ENCODE results near the gene STPG1.

STPG1 gene

GRCh38 chr1:24427545-24427862 lies 13.9 kb upstream of the STPG1 start:
- in situ Hi-C loops (cut with HindIII; ENCODE audit: low sequenced_read_pairs) = no loop called here
- no peak overlapping the region for H3K4me3 ChIP-seq (ENCODE audit: low read depth, low read length)
- no peak for DNase-seq (ENCODE audit: low read depth)
- TF ChIP-seq CTCF (IDR thresholded peaks at IDR 0.05; ENCODE audit: low read depth, low read length, missing control alignments) = no peak

GRCh38 chr1:24426744-24427544 lies 13.4 kb upstream of the STPG1 start:
- no peak for TF ChIP-seq CTCF (IDR thresholded peaks at IDR 0.05; ENCODE audit: low read depth, low read length, missing control alignments)
- in situ Hi-C loops (cut with HindIII; ENCODE audit: low sequenced_read_pairs) = no loop called here
- no peak overlapping the region for H3K4me3 ChIP-seq (ENCODE audit: low read depth, low read length)

GRCh38 chr1:24425922-24426321 lies 12.3 kb upstream of the STPG1 start:
- in situ Hi-C loops (cut with HindIII; ENCODE audit: low sequenced_read_pairs) = no loop called here
- no peak overlapping the region for H3K4me3 ChIP-seq (ENCODE audit: low read depth, low read length)
- DNase-seq (ENCODE audit: low read depth) = no peak
- no peak for TF ChIP-seq CTCF (IDR thresholded peaks at IDR 0.05; ENCODE audit: low read depth, low read length, missing control alignments)

More at GRCh38 chr1:24426744-24427544, 13.4 kb upstream of the STPG1 start:
- no peak for DNase-seq (ENCODE audit: low read depth)

- no peak for TF ChIP-seq CTCF (IDR thresholded peaks at IDR 0.05; ENCODE audit: low read depth, low read length, missing control alignments)
- DNase-seq (ENCODE audit: low read depth) = no peak
- no peak overlapping the region for H3K4me3 ChIP-seq (ENCODE audit: low read depth, low read length)
- in situ Hi-C loops (cut with HindIII; ENCODE audit: low sequenced_read_pairs) = no loop called here
Measured at GRCh38 chr1:24425441-24425840, 11.9 kb upstream of the STPG1 start.

GRCh38 chr1:24424990-24425389 lies 11.4 kb upstream of the STPG1 start:
- H3K4me3 ChIP-seq (ENCODE audit: low read depth, low read length) = no peak overlapping the region
- in situ Hi-C loops (cut with HindIII; ENCODE audit: low sequenced_read_pairs) = no loop called here
- DNase-seq (ENCODE audit: low read depth) = no peak
- TF ChIP-seq CTCF (IDR thresholded peaks at IDR 0.05; ENCODE audit: low read depth, low read length, missing control alignments) = no peak

- no peak overlapping the region for H3K4me3 ChIP-seq (ENCODE audit: low read depth, low read length)
- TF ChIP-seq CTCF (IDR thresholded peaks at IDR 0.05; ENCODE audit: low read depth, low read length, missing control alignments) = no peak
- in situ Hi-C loops (cut with HindIII; ENCODE audit: low sequenced_read_pairs) = no loop called here
- DNase-seq (ENCODE audit: low read depth) = no peak
Measured at GRCh38 chr1:24424207-24424606, 10.6 kb upstream of the STPG1 start.
